Ishikawa (cell line): Measurements from ENCODE around the gene YDJC.

ENCODE experiments used
- CEBPB ChIP-seq: IDR thresholded peaks from 2 replicates; pipeline ENCODE4 v1.6.1; 2012
- CREB1 ChIP-seq: IDR thresholded peaks from 2 replicates; pipeline ENCODE4 v1.6.1; 2012; ENCODE audit warnings: low read depth
- EGR1 ChIP-seq: IDR thresholded peaks from 2 replicates; pipeline ENCODE4 v1.6.1; 2012
- EP300 ChIP-seq: IDR thresholded peaks from 2 replicates; pipeline ENCODE4 v1.6.1; 2012; ENCODE audit warnings: borderline replicate concordance
- FOXM1 ChIP-seq: IDR thresholded peaks from 2 replicates; pipeline ENCODE4 v1.6.1; 2012; ENCODE audit warnings: low read depth, borderline replicate concordance
- MAX ChIP-seq: IDR thresholded peaks from 2 replicates; pipeline ENCODE4 v1.6.1; 2012
- NFIC ChIP-seq: IDR thresholded peaks from 2 replicates; pipeline ENCODE4 v1.6.1; 2012
- RAD21 ChIP-seq: IDR thresholded peaks from 2 replicates; pipeline ENCODE4 v1.6.1; 2012; ENCODE audit warnings: low read depth
- REST ChIP-seq: IDR thresholded peaks from 2 replicates; pipeline ENCODE4 v1.6.1; 2012; ENCODE audit warnings: low read depth, mild to moderate bottlenecking
- TAF1 ChIP-seq: IDR thresholded peaks from 2 replicates; pipeline ENCODE4 v1.6.1; 2012; ENCODE audit warnings: low read depth, mild to moderate bottlenecking
- TCF12 ChIP-seq: IDR thresholded peaks from 2 replicates; pipeline ENCODE4 v1.6.1; 2012; ENCODE audit warnings: low read depth
- TEAD4 ChIP-seq: IDR thresholded peaks from 2 replicates; pipeline ENCODE4 v1.6.1; 2012
- USF1 ChIP-seq: IDR thresholded peaks from 2 replicates; pipeline ENCODE4 v1.6.1; 2012
- YY1 ChIP-seq: IDR thresholded peaks from 2 replicates; pipeline ENCODE4 v1.6.1; 2012; ENCODE audit warnings: low read depth
- ZBTB7A ChIP-seq: IDR thresholded peaks from 2 replicates; pipeline ENCODE4 v1.6.1; 2012; ENCODE audit warnings: low read depth

Gene YDJC

GRCh38 chr22:21629255-21630149, at the start of gene YDJC:
Gene YDJC (minus strand): TSS chr22:21630022. CDS start chr22:21630014, 8 bp downstream.
- no peak for TF ChIP-seq EGR1
- no peak for TF ChIP-seq EP300
- TF ChIP-seq YY1: peak; percentile 71
- peak; percentile 54; the same call in 1 of the 2 replicates for TF ChIP-seq TAF1
- peak; percentile 38; the same call in 1 of the 2 replicates for TF ChIP-seq RAD21
- peak; percentile 100 for TF ChIP-seq MAX
- 0 out of 2 replicates have a peak, but pooled peaks have one; percentile 38 for TF ChIP-seq TCF12
- no peak for TF ChIP-seq ZBTB7A
- peak; percentile 71; the same call in 1 of the 2 replicates for TF ChIP-seq USF1
- peak; percentile 47; the same call in 1 of the 2 replicates for TF ChIP-seq TEAD4

- TF ChIP-seq TCF12 (no peak), TEAD4 (no peak), ZBTB7A (no peak), NFIC (no peak), EGR1 (no peak), FOXM1 (no peak), CREB1 (no peak), EP300 (no peak), TAF1 (no peak), CEBPB (no peak), REST (no peak), RAD21 (no peak), USF1 (no peak), YY1 (no peak)
Observed at GRCh38 chr22:21679383-21679782, 49.6 kb upstream of the YDJC start.

- TF ChIP-seq CEBPB (no peak), YY1 (no peak), REST (no peak), TAF1 (no peak), FOXM1 (no peak), NFIC (no peak)
Observed at GRCh38 chr22:21677606-21678443, 48.0 kb upstream of the YDJC start.

- TF ChIP-seq RAD21: no peak
Observed at GRCh38 chr22:21674638-21675245, 44.9 kb upstream of the YDJC start.

- no peak for TF ChIP-seq MAX
Observed at GRCh38 chr22:21673534-21674321, 43.9 kb upstream of the YDJC start.
